DMS53 (cell line): ENCODE measurements around the gene IFNLR1.

ENCODE experiments used
- DNase-seq: peaks from one replicate; lab custom pipeline; 2025; lab: John Stamatoyannopoulos, UW

IFNLR1 gene

DNA sequence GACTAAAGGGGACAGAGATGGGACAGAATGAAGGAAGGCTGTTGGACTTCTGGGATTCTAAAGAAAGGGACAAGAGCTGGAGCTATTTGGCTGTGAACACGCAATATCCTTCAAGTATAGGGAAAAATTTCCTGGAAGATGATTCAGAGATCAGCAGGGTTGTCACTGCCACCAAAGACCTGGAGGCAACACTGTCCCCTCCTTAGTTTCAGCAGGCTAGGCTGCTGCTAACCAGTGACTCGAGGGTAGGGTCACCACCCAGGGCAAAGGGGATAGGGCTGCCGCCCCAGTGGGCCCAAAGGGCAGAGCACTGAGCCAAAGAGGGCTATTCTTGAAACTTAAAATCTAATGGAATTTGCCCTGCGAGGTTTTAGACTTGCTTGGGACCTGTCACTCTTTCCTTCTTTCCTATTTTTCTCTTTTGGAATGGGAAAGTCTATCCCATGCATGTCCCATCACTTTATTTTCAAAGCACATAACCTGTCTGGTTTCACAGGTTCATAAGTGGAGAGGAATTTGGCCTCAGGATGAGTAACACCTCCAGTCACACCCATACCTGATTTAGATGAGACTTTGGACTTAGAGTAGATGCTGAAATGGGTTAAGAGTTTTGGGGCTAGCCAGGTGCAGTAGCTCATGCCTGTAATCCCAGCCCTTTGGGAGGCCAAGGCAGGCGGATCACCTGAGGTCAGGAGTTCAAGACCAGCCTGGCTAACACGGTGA, 11.9 kb downstream of the IFNLR1 start:
- no peak for DNase-seq

DNA sequence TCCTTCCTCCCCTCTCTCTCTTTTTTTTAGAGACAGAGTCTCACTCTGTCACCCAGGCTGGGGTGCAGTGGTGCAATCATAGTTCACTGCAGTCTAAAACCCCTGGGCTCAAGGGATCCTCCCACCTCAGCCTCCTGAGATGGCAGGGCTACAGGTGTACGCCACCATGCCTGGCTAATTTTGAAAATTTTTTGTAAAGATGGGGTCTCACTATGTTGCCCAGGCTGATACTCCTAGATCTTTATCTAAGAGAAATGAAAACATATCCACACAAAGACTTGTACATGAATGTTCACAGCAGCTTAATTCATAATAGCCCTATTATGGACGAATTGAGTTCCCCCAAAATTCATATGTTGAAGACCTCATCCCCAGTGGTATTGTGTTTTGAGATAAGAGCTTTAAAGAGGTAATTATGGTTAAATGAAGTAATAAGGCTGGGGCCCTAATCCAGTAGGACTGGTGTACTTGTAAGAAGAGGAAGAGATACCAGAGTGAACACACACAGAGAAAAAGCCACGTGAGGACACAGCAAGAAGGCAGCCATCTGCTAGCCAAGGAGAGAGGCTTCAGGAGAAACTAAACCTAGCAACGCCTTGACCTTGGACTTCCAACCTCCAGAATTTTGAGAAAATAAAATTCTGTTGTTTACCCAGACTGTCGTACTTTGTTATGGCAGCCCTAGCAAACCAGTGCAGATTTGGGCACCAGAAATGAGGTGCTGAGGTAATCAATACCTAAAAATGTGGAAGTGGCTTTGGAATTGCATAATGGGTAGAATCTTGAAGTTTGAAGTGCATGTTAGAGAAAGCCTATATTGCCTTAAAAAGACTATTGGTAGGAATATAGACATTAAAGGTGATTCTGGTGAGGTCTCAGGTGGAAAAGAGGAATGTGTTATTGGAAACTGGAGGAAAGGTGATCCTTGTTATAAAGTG, 13.2 kb downstream of the IFNLR1 start:
- no peak for DNase-seq

DNA sequence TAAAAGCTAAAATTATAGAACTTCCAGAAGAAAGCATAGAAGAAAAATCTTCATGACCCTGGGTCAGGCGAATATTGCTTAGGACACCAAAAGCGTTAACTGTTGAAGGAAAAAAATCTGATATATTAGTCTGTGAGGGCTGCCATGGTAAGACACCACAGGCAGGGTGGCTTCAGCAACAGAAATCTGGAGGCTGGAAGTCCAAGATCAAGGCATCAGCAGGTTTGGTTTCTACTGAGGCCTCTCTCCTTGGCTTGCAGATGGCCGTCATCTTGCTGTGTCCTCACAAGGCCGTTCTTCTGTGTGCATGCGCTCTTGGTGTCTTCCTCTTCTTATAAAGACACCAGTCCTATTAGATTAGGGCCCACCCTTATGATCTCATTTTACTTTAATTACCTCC, 14.5 kb downstream of the IFNLR1 start:
- no peak for DNase-seq

DNA sequence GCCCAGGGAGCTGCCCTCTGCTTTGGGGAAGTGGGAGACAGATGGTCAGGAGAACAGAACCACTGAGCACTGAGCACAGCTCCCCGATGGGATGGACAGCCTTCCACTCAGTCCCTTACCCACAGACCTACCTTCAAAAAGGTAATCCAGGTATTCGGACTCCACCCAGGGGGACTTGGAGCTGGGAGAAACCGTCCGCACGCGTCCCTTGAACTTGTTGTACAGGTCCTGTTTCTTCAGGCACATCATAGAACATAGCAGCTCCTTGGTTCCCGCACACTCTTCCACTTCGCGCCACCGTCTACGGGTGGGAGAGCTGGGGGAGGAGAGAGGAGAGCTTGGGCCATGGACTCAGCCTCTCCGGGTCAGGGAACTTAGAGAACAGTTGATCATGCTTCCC, 17.8 kb downstream of the IFNLR1 start:
- DNase-seq: no peak

DNA sequence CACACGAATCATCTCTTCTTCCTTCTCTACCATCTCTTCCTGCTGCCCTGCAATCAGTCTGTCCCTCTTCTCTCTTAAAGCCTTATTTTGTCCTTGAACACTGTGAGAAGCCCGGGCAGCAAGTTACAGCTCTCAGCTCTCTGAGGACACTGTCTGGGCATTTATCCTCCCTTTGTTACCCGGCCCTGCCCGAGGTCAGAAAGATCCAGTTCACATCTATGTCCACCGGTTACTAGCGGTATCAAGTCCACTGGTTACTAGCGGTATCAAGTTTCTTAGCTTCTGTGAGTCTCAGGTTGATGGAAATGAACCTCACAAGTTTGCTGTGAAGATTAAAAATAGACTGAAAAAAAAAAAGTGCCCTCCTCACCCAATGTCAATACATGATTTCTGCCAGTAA, 18.8 kb downstream of the IFNLR1 start:
- DNase-seq: no peak

DNA sequence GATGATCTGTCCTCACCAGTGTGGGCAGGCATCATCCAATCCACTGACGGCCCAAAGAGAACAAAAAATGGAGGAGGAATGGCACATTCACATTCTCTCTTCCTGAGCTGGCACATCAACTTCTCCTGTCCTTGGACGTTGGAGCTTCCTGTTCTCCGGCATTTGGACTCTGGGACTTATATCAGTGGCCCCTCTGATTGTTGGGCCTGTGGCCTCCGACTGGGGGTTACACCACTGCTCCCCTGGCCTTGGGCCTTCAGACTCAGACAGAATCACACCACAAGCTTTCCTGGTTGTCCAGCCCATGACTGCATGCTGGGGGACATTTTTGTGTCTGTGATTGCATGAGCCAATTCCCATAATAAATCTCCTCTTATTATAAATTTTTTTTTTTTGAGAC, 20.1 kb downstream of the IFNLR1 start:
- DNase-seq: no peak

DNA sequence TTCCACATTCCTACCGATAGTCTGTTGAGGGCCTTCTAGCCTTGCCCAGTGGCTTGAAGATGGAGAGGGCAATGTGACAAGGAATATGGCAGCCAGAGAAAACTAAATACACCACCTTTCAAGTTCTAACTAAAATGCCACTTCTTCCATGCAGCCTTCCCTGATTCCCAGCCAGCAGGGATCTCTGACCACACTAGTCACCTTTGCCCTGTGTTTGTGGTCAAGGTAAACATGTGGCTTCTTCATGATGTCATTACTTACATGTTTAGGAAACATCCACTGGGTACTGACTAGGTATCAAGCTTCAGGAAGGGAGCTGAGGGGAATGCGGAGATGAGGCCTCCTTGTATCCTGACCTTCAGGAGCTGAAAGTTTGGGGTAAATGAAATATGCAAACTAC, 21.6 kb downstream of the IFNLR1 start:
- DNase-seq: no peak

DNA sequence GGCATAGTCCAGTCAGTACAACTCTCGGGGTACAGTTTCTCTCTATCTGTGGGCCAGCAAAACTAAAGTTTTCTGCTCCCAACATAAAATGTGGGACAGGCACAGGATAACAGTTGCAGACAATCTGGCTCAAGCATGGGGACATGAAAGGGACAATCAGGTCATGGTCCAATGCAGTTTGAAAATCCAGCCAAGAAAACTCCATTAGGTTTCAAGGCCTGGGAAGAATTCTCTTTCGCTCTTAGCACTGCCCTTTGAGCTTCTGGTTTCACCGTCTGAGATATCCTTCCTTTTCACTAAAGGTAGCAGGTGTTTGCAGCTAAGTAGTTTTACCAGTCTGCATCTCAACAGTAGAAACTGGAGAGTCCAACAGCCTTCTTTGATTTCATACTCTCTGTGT, 23.1 kb downstream of the IFNLR1 start:
- DNase-seq: no peak

DNA sequence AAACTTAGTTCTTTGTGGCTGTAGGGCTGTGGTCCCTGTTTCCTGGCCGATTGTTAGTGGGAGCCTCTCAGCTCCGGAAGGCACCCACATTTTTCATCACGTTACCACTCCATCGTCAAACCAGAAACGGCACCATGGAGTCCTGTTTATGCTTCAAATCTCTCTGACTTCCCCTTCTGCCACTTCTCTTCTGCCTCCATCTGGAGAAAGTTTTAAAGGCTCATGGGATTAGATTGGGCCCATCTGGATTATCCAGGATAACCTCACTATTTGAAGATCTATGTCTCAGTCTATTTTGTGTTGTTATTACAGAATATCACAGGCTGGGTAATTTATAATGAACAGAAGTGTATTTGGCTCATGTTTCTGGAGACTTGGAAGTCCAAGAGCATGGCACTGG, 24.9 kb downstream of the IFNLR1 start:
- no peak for DNase-seq

DNA sequence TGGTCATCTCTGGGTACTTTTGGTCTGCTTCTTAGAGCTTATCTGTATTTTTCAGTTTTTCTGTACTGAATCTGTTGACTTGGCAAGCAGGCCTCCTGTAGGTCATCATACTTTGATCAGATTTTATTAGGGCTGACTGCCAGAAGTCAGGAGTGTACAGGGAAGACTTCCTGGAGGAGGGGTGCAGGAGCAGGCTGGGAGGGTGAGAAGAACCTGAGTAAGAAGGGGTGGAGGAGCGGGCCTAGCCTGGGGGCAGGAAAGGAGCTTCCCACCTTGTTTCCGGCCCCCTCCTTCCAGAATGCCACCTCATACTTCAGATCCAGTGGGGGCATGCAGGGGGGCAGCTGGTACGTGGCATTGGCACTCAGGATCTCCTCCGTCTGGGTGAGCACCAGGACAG, 25.8 kb downstream of the IFNLR1 start:
- no peak for DNase-seq

DNA sequence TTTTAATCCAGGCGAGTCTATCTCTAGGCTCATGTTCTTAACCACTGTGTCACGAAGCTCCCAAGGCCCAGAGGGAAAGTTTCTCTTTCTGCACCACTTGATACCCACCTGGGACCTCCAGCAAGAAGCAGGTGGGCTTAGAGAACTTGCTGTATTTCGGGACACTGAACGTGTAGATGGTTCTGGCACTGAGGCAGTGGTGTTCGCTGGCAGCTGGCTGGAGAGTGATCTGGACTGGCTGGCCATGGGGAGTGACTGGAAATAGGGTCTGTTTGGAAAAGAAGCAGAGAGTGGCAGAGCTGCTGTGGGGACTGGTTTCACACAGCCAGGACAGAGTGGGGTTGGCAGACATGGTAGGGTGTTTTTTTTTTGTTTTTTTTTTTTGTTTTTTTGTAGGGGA, 27.7 kb downstream of the IFNLR1 start:
- DNase-seq: no peak

DNA sequence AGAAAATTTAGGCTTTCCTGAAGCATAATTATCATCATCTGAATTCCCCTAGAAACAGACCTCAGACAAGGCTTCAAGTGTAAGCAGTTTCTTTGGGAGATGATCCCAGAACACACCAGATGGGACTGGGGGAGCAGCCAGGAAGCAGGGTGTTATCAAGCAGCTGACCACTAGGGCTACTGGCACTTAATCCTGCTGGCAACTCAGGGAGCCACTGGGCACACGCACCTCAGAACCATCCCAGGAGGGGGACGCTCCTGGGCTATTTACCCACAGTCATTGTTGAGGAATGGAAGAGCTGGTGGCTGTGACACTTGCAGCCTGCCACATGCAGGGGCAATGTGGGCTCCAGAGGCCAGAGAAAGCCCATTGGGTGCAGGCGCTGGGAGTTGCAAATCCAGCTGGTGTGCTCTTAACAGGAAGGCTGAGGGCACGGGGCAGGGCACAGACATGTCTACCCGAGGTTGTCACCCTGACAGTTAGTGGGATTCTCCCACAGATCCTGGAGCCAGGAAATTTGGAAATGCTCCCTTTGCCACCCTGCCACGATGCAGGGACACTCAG, 29.1 kb downstream of the IFNLR1 start:
- DNase-seq: peak; percentile 31

DNA sequence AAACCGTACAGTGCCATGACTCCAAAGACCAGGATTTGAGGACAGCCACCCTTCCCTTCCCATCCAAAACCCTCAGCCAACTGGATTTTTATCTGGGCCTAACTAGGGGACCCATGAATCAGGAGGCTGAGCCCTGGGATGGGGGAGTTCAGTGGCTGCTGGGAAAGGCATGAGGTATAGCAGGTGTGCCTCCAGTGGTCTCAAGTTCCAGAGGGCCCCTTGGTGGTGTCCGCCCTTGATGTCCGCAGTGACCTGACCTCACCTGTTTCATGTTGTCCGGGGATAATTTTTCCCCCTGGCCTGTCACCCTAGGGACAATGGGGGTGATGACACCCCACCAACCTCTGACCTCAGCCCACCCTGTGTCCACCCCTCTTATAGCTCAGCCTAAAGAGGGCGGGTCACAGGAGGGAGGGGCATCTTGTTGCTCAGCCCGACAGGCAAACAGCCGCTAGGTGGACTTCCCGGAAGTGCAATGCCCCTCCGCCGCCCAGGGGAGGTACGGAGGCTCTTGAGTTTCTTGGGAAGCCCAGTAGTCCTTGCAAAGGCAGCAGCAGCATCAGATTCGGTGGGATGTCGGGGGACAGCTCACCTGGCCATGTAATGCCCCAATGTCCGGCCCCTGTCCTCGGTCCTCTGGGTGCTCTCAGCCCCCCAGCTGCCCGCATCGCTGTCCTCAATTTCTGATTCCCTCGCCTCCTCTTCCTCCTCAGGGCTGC, 30.4 kb downstream of the IFNLR1 start:
- DNase-seq: no peak

DNA sequence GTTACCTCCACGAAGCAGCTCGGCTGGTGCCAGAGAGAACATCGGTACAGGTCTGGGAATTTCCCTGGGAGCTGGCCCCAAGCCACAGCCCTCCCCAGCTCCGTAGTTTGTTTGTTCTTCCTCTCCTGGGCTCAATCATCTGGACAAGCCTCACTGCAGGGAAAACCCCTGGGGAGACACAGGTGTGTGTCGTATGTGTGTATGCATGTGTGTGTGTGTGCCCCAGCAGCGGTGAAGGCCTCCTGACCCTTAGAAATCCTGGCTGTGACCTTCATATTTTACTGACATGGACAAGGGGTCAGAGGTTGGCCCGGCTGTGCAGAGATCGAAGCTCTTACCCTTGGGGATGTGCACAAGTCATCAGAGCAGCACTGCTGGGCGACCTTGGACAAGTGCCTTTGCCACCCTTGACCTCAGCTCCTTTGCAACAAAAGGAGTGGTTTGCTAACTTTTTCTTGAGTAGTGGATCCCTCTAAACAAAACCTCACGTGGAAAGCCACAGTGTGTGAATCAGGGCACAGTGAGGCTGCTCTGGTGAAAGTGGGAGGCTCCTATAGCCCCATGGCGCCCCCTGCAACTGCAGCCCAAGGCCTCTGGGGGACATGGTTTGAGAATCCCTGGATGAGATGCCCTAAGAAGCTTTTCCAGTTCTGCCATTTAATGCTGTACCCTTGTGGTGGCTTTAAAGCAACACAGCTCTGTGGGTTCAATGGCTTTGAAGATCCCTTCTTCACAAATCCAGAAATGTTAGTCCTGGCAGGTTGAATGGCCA, 31.9 kb downstream of the IFNLR1 start:
- DNase-seq: peak; percentile 94

DNA sequence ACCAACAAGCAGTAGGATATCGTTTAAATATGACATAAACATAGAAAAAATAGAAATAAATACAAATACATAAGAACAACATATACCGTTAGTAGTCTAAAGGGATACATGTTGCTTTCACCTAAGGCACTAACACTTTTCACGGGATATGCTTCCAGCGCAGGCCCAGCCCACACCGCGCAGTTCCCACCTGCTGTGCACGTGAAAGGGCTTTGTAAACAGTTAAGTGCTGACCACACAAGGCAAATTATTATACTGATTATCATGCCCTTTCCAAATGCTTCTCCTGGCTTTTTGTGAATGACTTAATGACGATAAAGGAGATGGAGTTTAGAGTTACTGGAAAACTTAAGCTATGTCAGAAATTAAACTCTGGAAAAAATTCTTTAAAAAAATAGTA, 32.9 kb downstream of the IFNLR1 start:
- DNase-seq: peak; percentile 42

DNA sequence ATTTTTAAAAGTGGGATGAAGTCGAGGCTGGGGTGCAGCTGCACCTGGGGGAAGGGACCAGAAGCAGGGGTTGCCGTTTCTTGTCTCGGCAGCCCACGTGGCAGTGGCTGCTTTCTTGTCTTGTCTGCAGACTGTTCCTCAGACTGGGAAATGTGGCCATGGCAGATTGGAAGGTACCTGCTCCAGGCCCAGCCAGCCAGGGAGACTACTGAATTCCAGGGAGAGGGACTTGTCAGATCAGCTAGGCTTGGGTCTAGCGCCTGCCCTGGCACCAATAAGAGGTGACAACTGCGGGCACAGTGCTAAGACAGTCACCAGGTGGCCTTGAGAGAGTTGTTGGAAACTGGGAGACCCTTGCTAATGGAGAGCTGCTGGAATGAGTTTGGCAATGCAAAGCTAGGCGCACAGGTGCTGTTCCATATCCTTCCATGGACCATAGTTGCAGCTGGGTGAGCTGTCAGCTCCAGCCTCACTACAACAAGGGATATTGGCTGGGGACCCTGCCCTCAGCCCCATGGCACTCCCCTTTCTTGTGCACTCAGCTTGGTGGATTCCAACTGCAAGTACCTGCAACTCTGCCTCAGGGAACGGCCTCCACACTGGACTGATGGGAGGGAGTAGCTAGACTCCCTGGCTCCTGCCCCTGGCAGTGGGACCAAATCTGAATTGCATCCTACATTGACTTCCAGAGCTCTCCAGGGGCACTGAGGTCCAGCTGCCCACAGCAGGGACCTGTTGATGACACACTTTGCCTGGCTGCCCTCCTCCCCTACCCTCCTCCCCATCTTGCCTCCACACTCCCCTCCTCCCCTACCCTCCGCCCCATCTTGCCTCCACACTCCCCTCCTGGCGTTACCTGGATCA, 34.2 kb downstream of the IFNLR1 start:
- DNase-seq: no peak

DNA sequence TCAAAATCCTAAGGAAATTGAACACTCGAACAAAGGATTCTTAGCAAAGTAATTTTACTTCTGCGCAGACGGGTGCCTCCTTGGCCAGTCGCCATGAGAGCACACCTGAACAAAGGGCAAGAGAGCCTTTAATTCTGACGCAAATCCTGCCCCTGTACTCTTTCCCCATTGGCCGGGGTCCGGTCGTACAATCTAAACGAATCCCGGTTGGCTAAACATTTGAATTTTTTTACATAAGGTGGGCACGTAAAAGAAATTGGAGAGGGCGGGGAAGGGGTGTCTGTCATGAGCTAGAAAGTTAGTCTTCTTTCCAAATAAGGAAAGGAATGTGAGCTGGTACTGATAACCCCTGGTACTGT, 35.9 kb downstream of the IFNLR1 start:
- peak; percentile 95 for DNase-seq

DNA sequence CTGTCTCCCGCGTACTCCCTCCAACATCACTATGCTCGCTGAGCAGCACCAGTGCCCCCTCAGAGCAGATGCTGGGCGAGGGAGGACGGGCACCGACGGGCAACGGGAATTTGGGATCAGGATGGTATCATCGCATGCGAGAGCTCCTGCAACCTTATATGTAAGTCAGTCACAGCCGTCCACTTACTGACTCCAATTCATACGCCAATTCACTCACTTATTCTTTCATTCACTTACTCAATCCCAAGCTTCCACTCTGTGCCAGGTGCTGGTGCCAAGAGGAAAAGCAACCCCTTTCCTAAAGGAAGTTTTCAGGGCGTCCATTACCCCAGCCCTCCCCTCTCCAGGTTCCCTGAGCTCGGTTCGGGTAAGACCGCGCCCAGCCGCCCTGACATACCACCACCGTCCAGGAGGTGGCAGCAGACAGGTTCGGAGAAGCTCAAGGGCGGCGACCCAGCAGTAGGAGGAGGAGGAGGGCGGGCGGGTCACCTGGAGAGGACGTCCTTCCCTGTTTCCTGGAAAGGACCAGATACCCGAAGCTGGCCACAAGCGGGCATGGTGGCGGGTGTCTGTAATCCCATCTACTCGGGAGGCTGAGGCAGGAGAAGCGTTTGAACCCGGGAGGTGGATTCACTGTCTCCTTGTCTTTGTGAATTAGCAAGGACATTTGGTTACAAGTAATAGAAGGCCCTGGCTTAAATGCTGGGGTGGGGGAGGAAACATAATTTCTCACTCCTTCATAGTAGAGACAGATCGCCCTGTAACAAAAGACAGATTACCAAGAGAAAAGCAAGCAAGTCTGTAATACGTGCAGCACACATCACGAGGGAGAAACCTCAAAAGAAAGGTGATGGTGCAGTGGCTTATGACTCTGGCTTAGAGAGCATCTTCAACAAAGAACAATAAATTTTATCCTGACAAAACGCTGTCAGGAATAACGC, 36.6 kb downstream of the IFNLR1 start:
- DNase-seq: peak; percentile 97

DNA sequence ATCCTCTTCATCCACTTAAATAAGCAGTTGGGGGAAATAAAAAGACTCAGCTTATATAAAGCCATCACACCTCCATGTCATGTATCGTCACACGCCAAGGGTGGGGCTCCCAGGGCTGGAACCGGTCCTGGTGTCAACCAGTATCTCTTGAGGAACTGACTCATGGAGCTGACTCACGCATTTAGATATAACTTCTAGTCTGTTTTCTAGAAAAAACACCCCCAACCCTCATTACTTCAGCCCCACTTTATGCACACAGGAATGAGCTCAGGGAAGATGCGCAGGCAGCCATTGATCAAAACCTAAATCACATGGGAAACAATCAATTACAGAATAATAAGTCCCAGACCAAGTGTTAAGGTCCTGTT, 37.2 kb downstream of the IFNLR1 start:
- DNase-seq: peak; percentile 73

DNA sequence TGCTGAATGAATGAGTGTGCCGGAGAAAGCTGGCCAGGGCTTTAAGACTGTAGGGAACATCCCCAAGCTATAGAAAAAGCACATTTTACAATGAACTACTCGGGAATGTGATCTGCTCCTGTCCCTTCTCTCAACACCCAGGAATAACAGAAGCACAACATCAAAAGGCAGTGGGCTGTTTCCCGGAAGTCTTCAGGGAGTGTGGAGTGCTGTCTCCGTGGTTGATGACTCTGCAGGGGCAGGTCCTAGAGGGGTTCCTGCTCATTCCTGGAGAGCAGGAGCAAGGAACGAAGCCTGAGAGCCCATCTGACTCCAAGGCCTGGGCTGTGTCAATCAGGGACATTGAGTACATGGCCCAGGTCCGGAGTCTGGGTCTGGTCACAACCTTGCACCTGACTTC, 39.3 kb downstream of the IFNLR1 start:
- DNase-seq: no peak
